Peyer's patch (tissue), 4 donors: ENCODE measurements around the gene PDE4B. TPM values are rescaled to one million over a fixed set of nuclear protein-coding genes. Genes with fewer than 3 reads are reported as not detected.

ENCODE experiments used
- DNase-seq, 3 donors: peaks; one replicate each; pipeline ENCODE4 v3.0.0-alpha.2; 2017 to 2019
- H3K27ac ChIP-seq, 4 donors: fragments of 200-600 bp; sonication (generic); one replicate each; pipeline ENCODE4 v1.5.1; 2016 to 2019
- H3K27me3 ChIP-seq, 2 donors: fragments of 200-600 bp; sonication (generic); one replicate each; pipeline ENCODE4 v1.5.1; 2019
- H3K36me3 ChIP-seq, 3 donors: fragments of 200-600 bp; sonication (generic); one replicate each; pipeline ENCODE4 v1.5.1; 2016 to 2019
- H3K4me1 ChIP-seq, 4 donors: fragments of 200-600 bp; sonication (generic); one replicate each; pipeline ENCODE4 v1.5.1; 2016 to 2019
- H3K4me3 ChIP-seq, 4 donors: fragments of 200-600 bp; sonication (generic); 1 replicate in 3 of 4; 2 replicates in 1 of 4; pipeline ENCODE4 v1.5.1; 2016 to 2019; ENCODE audit warnings: mild to moderate bottlenecking in 1 of 4
- H3K9me3 ChIP-seq, 4 donors: fragments of 200-600 bp; sonication (generic); one replicate each; pipeline ENCODE4 v1.5.1; 2016 to 2019; ENCODE audit warnings: mild to moderate bottlenecking in 1 of 4
- CTCF ChIP-seq, 6 experiments: fragments of 450-650 bp in 4 of 6; fragments of 200-600 bp in 2 of 6; sonication (generic) in 1 of 6; IDR thresholded peaks; one replicate each; pipeline ENCODE4 v1.5.1; 2017 to 2019; ENCODE audit warnings: antibody characterized with exemption in 6 of 6, mild to moderate bottlenecking in 3 of 6, moderate library complexity in 1 of 6
- POLR2A ChIP-seq, 2 donors: fragments of 450-650 bp; IDR thresholded peaks; one replicate each; pipeline ENCODE4 v1.5.1; 2017; ENCODE audit warnings: antibody characterized with exemption in 2 of 2, mild to moderate bottlenecking in 2 of 2, moderate library complexity in 2 of 2
- total RNA-seq, 4 donors: library from RNA; depleted of rRNA; stranded (reverse); fragments of >200 nt; gene quantifications; one replicate each; pipeline ENCODE4 v1.1.0, GENCODE V29; 2016

The PDE4B gene
- total RNA-seq, 4 donors from 2014 or later: 2.1 to 96.6 (median 9.6) TPM

- Histone ChIP-seq H3K4me1 (peaks cover 0 to 13% (median 2%) of the 10 kb centered on the region in 4 donors), H3K4me3 (no peak overlapping the region), H3K27ac (no peak overlapping the region), H3K36me3 (no peaks in the 10 kb centered on the region), H3K9me3 (no peaks in the 10 kb centered on the region), H3K27me3 (no peaks in the 10 kb centered on the region)
- no peak for DNase-seq
- TF ChIP-seq POLR2A (IDR thresholded peaks at IDR 0.05) (no peak), CTCF (IDR thresholded peaks at IDR 0.05) (no peak)
Measured at GRCh38 chr1:66304128-66304527, 511.4 kb downstream of the PDE4B start.

GRCh38 chr1:66305927-66306326 is 513.2 kb downstream of the PDE4B start:
- Histone ChIP-seq H3K4me1 (peaks cover 0 to 13% (median 2%) of the 10 kb centered on the region in 4 donors), H3K27me3 (no peaks in the 10 kb centered on the region), H3K27ac (no peak overlapping the region), H3K4me3 (no peak overlapping the region), H3K36me3 (no peaks in the 10 kb centered on the region), H3K9me3 (no peaks in the 10 kb centered on the region)
- TF ChIP-seq CTCF (IDR thresholded peaks at IDR 0.05) (no peak), POLR2A (IDR thresholded peaks at IDR 0.05) (no peak)
- no peak for DNase-seq

- no peak overlapping the region for H3K27ac ChIP-seq
- DNase-seq: no peak
- H3K4me3 ChIP-seq: no peak overlapping the region
- TF ChIP-seq CTCF (IDR thresholded peaks at IDR 0.05) (no peak), POLR2A (IDR thresholded peaks at IDR 0.05) (no peak)
- no peaks in the 10 kb centered on the region for H3K9me3 ChIP-seq
- no peaks in the 10 kb centered on the region for H3K4me1 ChIP-seq
- H3K27me3 ChIP-seq: no peaks in the 10 kb centered on the region
- no peaks in the 10 kb centered on the region for H3K36me3 ChIP-seq
Measured at GRCh38 chr1:66309006-66309741, 516.5 kb downstream of the PDE4B start.

- Histone ChIP-seq H3K27ac (no peak overlapping the region), H3K4me3 (no peak overlapping the region), H3K36me3 (no peaks in the 10 kb centered on the region), H3K4me1 (no peaks in the 10 kb centered on the region), H3K9me3 (no peaks in the 10 kb centered on the region), H3K27me3 (no peaks in the 10 kb centered on the region)
- TF ChIP-seq POLR2A (IDR thresholded peaks at IDR 0.05) (no peak), CTCF (IDR thresholded peaks at IDR 0.05) (no peak)
- no peak for DNase-seq
Measured at GRCh38 chr1:66311092-66311491, 518.4 kb downstream of the PDE4B start.

- Histone ChIP-seq H3K4me1 (no peaks in the 10 kb centered on the region), H3K27ac (no peak overlapping the region), H3K27me3 (no peaks in the 10 kb centered on the region), H3K9me3 (no peaks in the 10 kb centered on the region), H3K4me3 (no peak overlapping the region), H3K36me3 (no peaks in the 10 kb centered on the region)
- TF ChIP-seq CTCF (IDR thresholded peaks at IDR 0.05) (no peak), POLR2A (IDR thresholded peaks at IDR 0.05) (no peak)
- no peak for DNase-seq
Measured at GRCh38 chr1:66311628-66312027, 518.9 kb downstream of the PDE4B start.
